Gastrocnemius medialis (tissue), 4 donors: ENCODE measurements around the gene IFT27.

ENCODE experiments used
- CTCF ChIP-seq, 5 experiments: fragments of 450-650 bp in 3 of 5; fragments of 200-600 bp in 2 of 5; sonication (generic) in 2 of 5; IDR thresholded peaks in 4 of 5; conservative IDR thresholded peaks in 1 of 5; 1 replicate in 4 of 5; 2 replicates in 1 of 5; pipeline ENCODE4 v1.5.1; 2016 to 2019; ENCODE audit warnings: antibody characterized with exemption in 5 of 5, mild to moderate bottlenecking in 3 of 5, moderate library complexity in 3 of 5
- POLR2A ChIP-seq, 2 donors: fragments of 450-650 bp; IDR thresholded peaks; one replicate each; pipeline ENCODE4 v1.6.1; 2017; ENCODE audit warnings: antibody characterized with exemption in 2 of 2, mild to moderate bottlenecking in 2 of 2, moderate library complexity in 2 of 2

- TF ChIP-seq CTCF (IDR thresholded peaks at IDR 0.05 in 4 of 5, conservative IDR thresholded peaks at IDR 0.05 in 1 of 5) (no peak), POLR2A (IDR thresholded peaks at IDR 0.05) (no peak)
Measured at GRCh38 chr22:36762687-36763260, 13.1 kb downstream of the IFT27 start.
